GM18909 (cell line): ENCODE results near the gene PCSK5.
"Not testable (repeated sequence)": the region's sequence is repeated elsewhere in the genome, so short reads cannot be mapped to it uniquely, and the experiment has no call there.

Experiments used
- ATAC-seq: cut with Tn5 transposase; IDR thresholded peaks from one replicate; pipeline ENCODE4 v1.9.1; 2021; ENCODE audit warnings: mild to moderate bottlenecking; ENCODE audit not compliant: unreplicated experiment, poor library complexity

The PCSK5 gene

DNA sequence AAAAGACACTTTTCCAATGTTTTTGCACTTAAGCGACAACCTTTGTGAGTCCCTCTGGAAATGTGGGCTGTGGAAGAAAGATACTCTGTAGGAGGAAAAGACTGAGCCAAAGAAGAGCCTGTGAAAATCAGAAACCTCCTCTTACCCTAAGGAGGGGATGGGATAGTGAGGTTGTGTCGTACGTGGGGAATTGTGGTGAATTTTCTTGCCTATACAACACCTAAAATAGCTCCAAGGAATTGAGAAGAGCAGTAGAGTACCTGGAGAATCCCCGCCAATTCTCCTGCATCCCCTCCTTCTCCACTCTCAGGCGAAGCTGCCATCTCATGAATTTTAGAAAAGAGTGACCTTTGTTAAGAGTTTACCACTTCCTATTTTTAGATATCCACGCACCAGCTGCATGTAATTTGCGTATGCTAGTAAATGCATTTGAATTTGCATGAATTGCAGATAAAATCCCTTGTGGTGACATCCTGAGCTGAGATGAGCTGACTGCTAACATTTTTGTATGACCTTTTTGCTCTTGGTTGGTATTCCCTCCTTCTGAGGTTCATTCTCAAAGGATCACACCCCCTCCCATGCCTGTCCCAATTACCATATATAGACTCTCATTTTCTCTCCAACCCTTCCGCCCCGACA, 147.2 kb downstream of the PCSK5 start:
- no peak for ATAC-seq

DNA sequence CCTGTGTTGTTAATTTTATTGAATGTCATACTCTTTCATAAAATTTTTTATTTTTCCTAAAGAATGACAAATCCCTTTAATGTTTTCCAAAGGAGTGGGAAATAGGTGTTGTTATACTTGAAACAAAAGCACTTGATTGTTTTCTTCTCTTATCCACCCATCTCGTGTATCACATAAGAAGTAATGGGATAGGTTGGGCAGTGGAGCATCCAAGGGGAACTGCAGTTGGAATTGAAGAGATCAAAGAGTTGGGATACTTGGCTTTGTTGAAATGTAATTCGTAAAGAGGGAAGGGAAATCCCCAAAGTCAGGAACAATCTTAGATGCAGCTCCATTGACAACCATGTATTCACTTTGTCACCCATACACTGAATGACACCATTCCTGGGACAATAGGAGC, 148.0 kb downstream of the PCSK5 start:
- ATAC-seq, result no peak

- no peak for ATAC-seq
Observed at GRCh38 chr9:76044266-76044819, 153.9 kb downstream of the PCSK5 start.

GRCh38 chr9:76045221-76045620, 154.7 kb downstream of the PCSK5 start:
- no peak for ATAC-seq

DNA sequence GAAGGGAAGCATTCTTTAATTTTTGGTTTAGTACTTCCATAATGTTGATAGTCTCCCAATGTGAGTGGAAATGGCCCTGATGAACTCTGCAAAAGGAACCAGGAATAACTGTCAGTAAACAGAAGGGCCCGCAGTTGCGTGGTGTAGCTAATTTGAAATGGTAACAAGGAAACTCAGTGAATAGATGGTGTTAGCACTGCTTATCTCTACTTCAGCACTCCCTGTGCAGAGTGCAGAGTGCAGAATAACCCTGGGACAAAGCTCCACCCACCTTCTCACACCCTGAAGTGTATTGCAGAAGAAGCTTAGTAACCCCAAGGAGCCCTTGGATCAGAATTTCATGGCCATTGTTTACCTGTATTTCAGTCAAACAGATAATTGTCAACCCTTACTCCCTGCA, 158.9 kb downstream of the PCSK5 start:
- no peak for ATAC-seq

DNA sequence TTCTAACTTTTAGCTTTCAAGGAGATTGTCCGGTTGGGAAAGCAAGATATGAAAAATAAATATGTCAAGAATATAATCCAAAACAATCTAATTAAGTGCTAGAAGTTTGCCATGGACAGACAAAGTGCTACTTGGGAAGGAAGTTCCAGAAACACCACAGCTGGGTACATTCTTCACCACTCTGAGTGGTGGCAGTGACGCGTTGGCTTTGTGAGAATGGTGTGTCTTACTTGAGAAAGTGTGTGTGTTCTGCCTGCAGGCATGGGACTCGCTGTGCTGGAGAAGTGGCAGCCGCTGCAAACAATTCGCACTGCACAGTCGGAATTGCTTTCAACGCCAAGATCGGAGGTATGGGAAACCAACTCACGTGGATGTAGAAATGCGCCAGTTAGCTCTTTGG, 177.2 kb downstream of the PCSK5 start:
- ATAC-seq, result no peak

- ATAC-seq, result no peak
Observed at GRCh38 chr9:76077537-76077936, 187.1 kb downstream of the PCSK5 start.

DNA sequence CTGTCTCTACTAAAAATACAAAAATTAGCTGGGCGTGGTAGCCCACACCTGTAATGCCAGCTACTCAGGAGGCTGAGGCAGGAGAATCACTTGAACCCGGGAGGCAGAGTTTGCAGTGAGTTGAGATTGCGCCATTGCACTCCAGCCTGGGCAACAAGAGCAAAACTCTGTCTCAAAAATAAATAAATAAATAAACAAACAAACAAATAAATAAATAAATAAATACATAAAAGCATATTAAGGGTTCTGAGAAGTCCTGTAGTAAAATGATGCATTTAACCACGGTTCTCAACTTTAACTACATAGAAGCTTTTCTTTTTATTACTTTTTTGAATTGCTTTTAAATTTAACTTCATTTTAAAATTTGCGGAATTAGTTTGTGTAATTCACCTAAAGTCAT, 190.8 kb downstream of the PCSK5 start:
- ATAC-seq, result not testable (repeated sequence)

- no peak for ATAC-seq
Observed at GRCh38 chr9:76082057-76082456, 191.6 kb downstream of the PCSK5 start.

DNA sequence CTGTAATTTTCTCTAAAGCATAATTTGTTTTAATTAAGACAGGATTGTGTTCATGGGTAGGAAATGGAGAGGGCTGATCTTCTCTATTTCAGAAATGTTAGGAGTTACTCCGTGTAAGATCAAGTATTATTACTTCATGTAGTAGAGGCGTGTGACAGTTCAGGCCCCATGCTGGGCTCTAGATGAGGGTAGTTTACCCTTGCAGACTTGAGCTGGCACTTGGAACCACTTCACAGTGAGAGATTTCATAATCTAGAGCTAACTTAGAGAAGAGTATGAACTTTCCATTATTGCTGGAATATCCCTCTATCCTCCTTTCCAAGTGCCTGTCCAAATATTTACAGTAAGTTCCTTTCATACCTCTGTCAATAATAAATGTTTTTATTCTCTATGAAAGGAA, 195.1 kb downstream of the PCSK5 start:
- no peak for ATAC-seq

- ATAC-seq, result no peak
Observed at GRCh38 chr9:76086539-76086938, 196.1 kb downstream of the PCSK5 start.

- ATAC-seq, result no peak
Observed at GRCh38 chr9:76087976-76088375, 197.5 kb downstream of the PCSK5 start.

GRCh38 chr9:76090330-76090729, 199.9 kb downstream of the PCSK5 start:
- ATAC-seq, result no peak

- ATAC-seq, result no peak
Observed at GRCh38 chr9:76090909-76091308, 200.4 kb downstream of the PCSK5 start.

GRCh38 chr9:76092572-76092971, 202.1 kb downstream of the PCSK5 start:
- ATAC-seq, result no peak

- no peak for ATAC-seq
Observed at GRCh38 chr9:76095585-76095984, 205.1 kb downstream of the PCSK5 start.

DNA sequence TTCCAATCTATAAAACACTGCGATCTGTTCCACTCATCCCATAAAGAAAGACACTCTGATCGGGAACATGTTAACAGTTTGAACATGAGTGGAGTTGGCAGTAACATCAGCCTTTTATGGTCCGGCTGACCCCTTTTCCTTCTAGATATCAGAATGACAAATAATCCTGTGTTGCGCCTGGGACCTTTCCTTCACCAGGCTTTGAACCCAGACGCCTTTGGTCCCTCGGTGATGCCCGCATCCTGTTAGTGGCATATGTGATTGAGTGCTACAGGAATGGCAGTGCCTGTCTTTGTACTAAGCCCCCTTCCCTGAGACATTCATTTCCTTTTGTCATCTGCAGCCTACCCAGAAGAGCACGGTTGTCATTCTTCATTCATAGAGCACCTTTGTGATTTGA, 209.0 kb downstream of the PCSK5 start:
- ATAC-seq, result no peak

DNA sequence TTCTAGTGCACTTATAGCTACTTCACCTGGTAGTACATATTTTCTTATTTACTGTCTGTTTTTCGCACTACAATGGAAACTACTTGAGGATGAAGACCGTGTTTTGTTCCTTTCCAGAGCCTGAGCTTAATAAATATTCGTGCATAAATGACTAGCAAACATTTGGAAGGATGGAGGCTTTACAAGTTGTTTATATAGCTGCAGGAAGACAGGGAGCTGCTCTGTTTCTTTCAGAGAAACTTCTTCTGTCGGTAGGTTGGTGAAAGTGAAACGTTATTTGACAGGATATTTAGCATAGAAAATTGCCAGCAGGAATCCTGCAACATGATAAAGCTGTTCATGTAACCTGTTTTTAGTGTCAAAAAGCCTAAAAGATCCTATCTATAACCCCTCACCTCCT, 210.6 kb downstream of the PCSK5 start:
- ATAC-seq, result no peak

DNA sequence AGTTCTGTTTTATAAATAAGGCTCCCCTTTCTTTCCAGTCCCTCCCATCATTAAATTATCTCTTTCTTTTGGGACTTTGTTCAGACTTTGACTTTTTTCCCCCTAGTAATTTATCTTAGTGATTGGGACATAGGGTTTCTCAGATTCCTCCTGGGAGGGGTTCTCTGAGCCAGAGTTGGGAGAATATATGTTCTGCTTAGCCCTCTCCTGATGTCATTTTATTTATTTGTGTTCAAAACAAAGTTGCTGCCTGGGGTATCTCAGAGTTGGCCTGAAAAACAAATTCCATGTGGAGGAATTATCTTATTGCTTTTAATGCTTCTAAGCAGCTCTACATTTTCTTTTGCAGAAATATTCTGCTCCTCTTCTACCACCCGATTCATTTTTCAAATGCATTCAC, 211.0 kb downstream of the PCSK5 start:
- no peak for ATAC-seq

DNA sequence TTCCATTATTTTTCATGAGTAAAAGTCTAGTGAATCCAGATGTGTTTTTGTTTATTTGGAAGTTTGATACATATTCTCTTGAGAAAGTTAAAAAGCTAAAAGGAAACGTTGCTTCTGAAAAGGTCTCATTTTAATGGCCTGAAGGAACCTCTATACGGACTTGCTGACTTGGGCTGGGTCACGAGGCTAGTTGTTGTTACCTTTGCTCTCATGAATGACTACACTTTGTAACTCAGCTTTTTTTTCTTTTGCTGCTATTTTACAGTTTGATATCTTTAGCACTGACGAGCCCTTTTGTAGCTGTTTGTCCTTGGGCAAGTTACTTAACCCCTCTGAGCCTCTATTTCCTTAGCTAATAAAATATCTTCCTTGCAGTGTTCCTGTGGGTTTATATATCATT, 211.5 kb downstream of the PCSK5 start:
- no peak for ATAC-seq

- ATAC-seq, result no peak
Observed at GRCh38 chr9:76103531-76104315, 213.2 kb downstream of the PCSK5 start.

DNA sequence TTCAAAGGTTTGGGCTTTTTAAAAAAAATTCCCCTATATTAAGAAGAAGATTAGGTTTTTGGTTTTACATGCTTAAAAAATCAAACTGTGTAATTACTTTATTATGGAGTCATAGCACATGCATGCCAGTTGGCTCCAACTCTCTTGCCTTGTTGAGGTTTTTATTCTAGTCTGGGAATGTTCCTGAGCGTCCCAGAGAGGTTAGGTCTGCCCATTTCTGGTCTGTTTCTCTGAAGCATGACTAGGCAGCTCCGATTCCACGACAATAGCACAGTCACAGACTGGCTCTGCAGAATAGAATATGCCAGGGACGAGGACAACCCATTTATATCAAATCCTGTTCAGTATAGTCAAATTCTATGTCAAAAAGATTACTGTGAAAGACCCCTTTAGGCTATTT, 217.0 kb downstream of the PCSK5 start:
- ATAC-seq, result no peak
